GM10266 (cell line): Measurements from ENCODE around the gene MAGEA9.
"Not testable (repeated sequence)": the region's sequence is repeated elsewhere in the genome, so short reads cannot be mapped to it uniquely, and the experiment has no call there.

ENCODE experiments used
- DNase-seq: peaks from one replicate; pipeline ENCODE4 v3.0.0; 2012; ENCODE audit errors: extremely low spot score
- TF ChIP-seq, protein P1 (sequence below): IDR thresholded peaks from 2 replicates; pipeline ENCODE4 v1.5.1; 2012; ENCODE audit warnings: mild to moderate bottlenecking, low read depth; ENCODE audit not compliant: control insufficient read depth, insufficient read depth; ENCODE audit errors: missing control alignments

Gene MAGEA9

GRCh38 chrX:149831473-149831872 lies 49.7 kb downstream of the MAGEA9 start:
- TF ChIP-seq, protein P1, sequence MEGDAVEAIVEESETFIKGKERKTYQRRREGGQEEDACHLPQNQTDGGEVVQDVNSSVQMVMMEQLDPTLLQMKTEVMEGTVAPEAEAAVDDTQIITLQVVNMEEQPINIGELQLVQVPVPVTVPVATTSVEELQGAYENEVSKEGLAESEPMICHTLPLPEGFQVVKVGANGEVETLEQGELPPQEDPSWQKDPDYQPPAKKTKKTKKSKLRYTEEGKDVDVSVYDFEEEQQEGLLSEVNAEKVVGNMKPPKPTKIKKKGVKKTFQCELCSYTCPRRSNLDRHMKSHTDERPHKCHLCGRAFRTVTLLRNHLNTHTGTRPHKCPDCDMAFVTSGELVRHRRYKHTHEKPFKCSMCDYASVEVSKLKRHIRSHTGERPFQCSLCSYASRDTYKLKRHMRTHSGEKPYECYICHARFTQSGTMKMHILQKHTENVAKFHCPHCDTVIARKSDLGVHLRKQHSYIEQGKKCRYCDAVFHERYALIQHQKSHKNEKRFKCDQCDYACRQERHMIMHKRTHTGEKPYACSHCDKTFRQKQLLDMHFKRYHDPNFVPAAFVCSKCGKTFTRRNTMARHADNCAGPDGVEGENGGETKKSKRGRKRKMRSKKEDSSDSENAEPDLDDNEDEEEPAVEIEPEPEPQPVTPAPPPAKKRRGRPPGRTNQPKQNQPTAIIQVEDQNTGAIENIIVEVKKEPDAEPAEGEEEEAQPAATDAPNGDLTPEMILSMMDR, result no peak
- no peak for DNase-seq

DNA sequence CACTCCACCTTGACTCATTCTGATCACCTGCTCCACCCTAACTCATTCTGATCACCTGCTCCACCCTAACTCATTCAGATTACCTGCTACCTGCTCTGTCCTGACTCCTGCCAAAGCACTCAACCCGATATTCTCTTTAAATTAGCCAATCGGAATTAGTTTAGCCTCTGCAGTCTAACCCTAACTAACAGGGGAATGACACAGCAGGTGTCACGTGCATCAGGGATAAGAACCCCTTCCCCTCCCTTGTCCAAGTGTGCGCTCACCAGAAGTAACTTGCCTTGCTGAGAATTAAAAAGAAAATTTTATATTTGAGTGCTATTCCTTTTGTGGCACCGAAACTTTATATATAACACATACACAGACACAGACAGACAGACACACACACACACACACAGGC lies 55.0 kb downstream of the MAGEA9 start:
- DNase-seq, result not testable (repeated sequence)

- no peak for DNase-seq
- TF ChIP-seq, protein P1, result no peak
Measured at GRCh38 chrX:149837167-149837566, 55.4 kb downstream of the MAGEA9 start.
